Heart left ventricle (tissue), 16 donors: Measurements from ENCODE around the gene UST. TPM values are rescaled to one million over a fixed set of nuclear protein-coding genes. Genes with fewer than 3 reads are reported as not detected.

Experiments used
- ATAC-seq, 4 donors: fragments of 200-7000 bp; cut with Tn5 transposase; one replicate each; pipeline ENCODE4 v1.9.1; 2020 to 2022; ENCODE audit warnings: moderate library complexity in 4 of 4, mild to moderate bottlenecking in 3 of 4, moderate number of reproducible peaks in 1 of 4
- DNase-seq, 5 donors: peaks; one replicate each; pipeline ENCODE4 v3.0.0-alpha.2; 2020
- H3K27ac ChIP-seq, 12 donors: fragments of 200-600 bp; sonication (generic) in 4 of 12; one replicate each; pipeline versions ENCODE4 v1.5.0 to v1.8.0; 2016 to 2022; ENCODE audit warnings: mild to moderate bottlenecking in 2 of 12
- H3K27me3 ChIP-seq, 9 donors: fragments of 200-600 bp; sonication (generic) in 2 of 9; one replicate each; pipeline versions ENCODE4 v1.5.1 to v1.8.0; 2016 to 2022; ENCODE audit warnings: mild to moderate bottlenecking in 3 of 9
- H3K36me3 ChIP-seq, 9 donors: fragments of 200-600 bp; sonication (generic) in 2 of 9; one replicate each; pipeline versions ENCODE4 v1.5.0 to v1.8.0; 2018 to 2022; ENCODE audit warnings: mild to moderate bottlenecking in 2 of 9
- H3K4me1 ChIP-seq, 12 donors: fragments of 200-600 bp; sonication (generic) in 4 of 12; one replicate each; pipeline versions ENCODE4 v1.5.0 to v1.8.0; 2016 to 2022; ENCODE audit warnings: mild to moderate bottlenecking in 3 of 12
- H3K4me3 ChIP-seq, 12 donors: fragments of 200-600 bp; sonication (generic) in 4 of 12; one replicate each; pipeline versions ENCODE4 v1.5.0 to v1.8.0; 2017 to 2022; ENCODE audit warnings: mild to moderate bottlenecking in 9 of 12, moderate library complexity in 4 of 12
- H3K9me3 ChIP-seq, 12 donors: fragments of 200-600 bp; sonication (generic) in 4 of 12; one replicate each; pipeline versions ENCODE4 v1.5.0 to v1.8.0; 2016 to 2022; ENCODE audit warnings: mild to moderate bottlenecking in 1 of 12
- CTCF ChIP-seq, 12 donors: fragments of 200-600 bp; sonication (generic) in 4 of 12; IDR thresholded peaks; one replicate each; pipeline versions ENCODE4 v1.5.0 to v1.8.0; 2018 to 2022; ENCODE audit warnings: antibody characterized with exemption in 12 of 12, mild to moderate bottlenecking in 5 of 12
- POLR2A ChIP-seq, 2 donors: fragments of 450-650 bp; IDR thresholded peaks; one replicate each; pipeline ENCODE4 v1.6.1; 2017; ENCODE audit warnings: antibody characterized with exemption in 2 of 2, mild to moderate bottlenecking in 2 of 2, moderate library complexity in 2 of 2
- WGBS, 4 donors: extraction: QIAGEN DNeasy Blood & Tissue Kit in 2 of 4; methylation state at CpG; one replicate each; pipeline versions ENCODE4 v1.1.5 to v1.1.7; 2013 to 2018; 5-methylcytosine and 5-hydroxymethylcytosine counted together
- intact Hi-C, 10 donors: fragments of 100-400 bp; cut with DNase I; formaldehyde crosslinking; loops; one replicate each; pipeline versions ENCODE4 v1.11.1 to v1.14.2; 2022
- polyA plus RNA-seq, 2 donors: library from polyadenylated mRNA; stranded (reverse); fragments of 200-250 nt; gene quantifications; one replicate each; pipeline ENCODE4 v1.2.3, GENCODE V29; 2013
- total RNA-seq, 9 donors: library from RNA; depleted of rRNA in 2 of 9; stranded (reverse); fragments of >200 nt in 2 of 9; fragmentation: NEBNext Ultra II Directional in 3 of 9; extraction: Animal tissue kit (Norgen Biotek cat#: 25700) in 3 of 9; gene quantifications; one replicate each; pipeline versions ENCODE4 v1.1.0 to v1.2.4, GENCODE V29; 2016 to 2023
- donor health status: ischemic (EF 13 %, LVEDD 7.1; RV severe dilation, severe dysfunction).
- donor health status: healthy with polysubstance abuse.
- donor health status: DM: no; HTN: yes; CAD: no.
- donor health status: DM: no; HTN: no; CAD: no.
- donor health status: ischemic (EF 25% LVEDD 6.9; RV normal size, moderate dysfunction).
- donor health status: ischemic (EF 25% LVEDD 5.7; RV mildly dilated, moderate dysfunction).
- donor health status: healthy.
- donor health status: DM: yes; HTN: yes; CAD: no.
- donor health status: ischemic (EF 35%, LVEDD 5.7; RV mildly dilated, moderate dysfunction).
- donor health status: nonischemic (EF 11% LVEDD 7.7; RV severe dilation, severe dysfunction).
- donor health status: DM: yes; HTN: yes; CAD: no.
- donor health status: PGD.
- donor health status: ischemic (EF 29% LVEDD 5.4; RV normal size, mild dysfunction).
- donor health status: nonischemic (EF 23%, LVEDD 6.1; RV moderate dilation, normal function).

Gene UST
- total and polyA plus RNA-seq, 11 donors: 1.1 to 5.8 (median 2.7) TPM

- DNase-seq: no peak
- 87 to 92% (median 89%) methylated on average over 5 of the region's 5 CpGs for WGBS, 4 donors
- Histone ChIP-seq H3K9me3 (no peaks in the 10 kb centered on the region), H3K27ac (no peak overlapping the region), H3K36me3 (no peaks in the 10 kb centered on the region), H3K4me1 (no peaks in the 10 kb centered on the region), H3K27me3 (no peaks in the 10 kb centered on the region), H3K4me3 (no peak overlapping the region)
- TF ChIP-seq POLR2A (IDR thresholded peaks at IDR 0.05) (no peak), CTCF (IDR thresholded peaks at IDR 0.05) (no peak)
- ATAC-seq: no peak
- intact Hi-C loops: no loop called here
These were observed 91.1 kb downstream of the UST start for GRCh38 chr6:148837941-148838340.

- H3K9me3 ChIP-seq: no peaks in the 10 kb centered on the region
- DNase-seq (no peak), ATAC-seq (no peak)
- 70 to 89% (median 87%) methylated on average over 3 of the region's 3 CpGs for WGBS, 4 donors
- H3K27ac ChIP-seq: no peak overlapping the region
- H3K36me3 ChIP-seq: no peaks in the 10 kb centered on the region
- TF ChIP-seq CTCF (IDR thresholded peaks at IDR 0.05) (no peak), POLR2A (IDR thresholded peaks at IDR 0.05) (no peak)
- H3K4me1 ChIP-seq: no peaks in the 10 kb centered on the region
- no peaks in the 10 kb centered on the region for H3K27me3 ChIP-seq
- no peak overlapping the region for H3K4me3 ChIP-seq
- intact Hi-C loops: no loop called here
These were observed 92.2 kb downstream of the UST start for GRCh38 chr6:148839044-148839443.

DNA sequence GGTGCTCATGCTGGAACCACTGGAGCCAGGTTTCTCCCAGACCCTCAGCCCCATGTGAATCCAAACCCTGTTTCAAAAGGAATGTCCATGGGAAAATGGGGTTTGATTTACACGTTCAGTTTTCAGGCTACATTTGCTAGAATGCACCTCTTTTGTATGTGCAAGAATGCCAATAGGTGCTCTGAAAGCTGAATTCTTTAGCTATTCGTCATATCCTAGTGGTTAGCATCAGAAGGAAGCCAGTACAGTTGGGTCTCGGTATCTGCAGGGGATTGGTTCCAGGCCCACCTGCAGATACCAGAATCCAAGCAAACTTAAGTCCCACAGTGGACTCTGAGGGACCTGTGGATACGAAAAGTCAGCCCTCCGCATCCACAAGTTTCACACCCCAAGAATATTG lies 93.4 kb downstream of the UST start:
- intact Hi-C loops: loop anchor here in 1 of 10 donors (5.0 kb wide), 1 partner anchor 278 kb away; no protein-coding TSS in a partner anchor
- TF ChIP-seq POLR2A (IDR thresholded peaks at IDR 0.05) (no peak), CTCF (IDR thresholded peaks at IDR 0.05) (no peak)
- H3K27ac ChIP-seq: no peak overlapping the region
- H3K4me3 ChIP-seq: no peak overlapping the region
- H3K9me3 ChIP-seq: no peaks in the 10 kb centered on the region
- no peaks in the 10 kb centered on the region for H3K36me3 ChIP-seq
- DNase-seq (no peak), ATAC-seq (no peak)
- 66 to 91% (median 77%) methylated on average over 4 to 5 of the region's 5 CpGs for whole genome bisulfite sequencing, 4 donors
- H3K27me3 ChIP-seq: no peaks in the 10 kb centered on the region
- no peaks in the 10 kb centered on the region for H3K4me1 ChIP-seq

DNA sequence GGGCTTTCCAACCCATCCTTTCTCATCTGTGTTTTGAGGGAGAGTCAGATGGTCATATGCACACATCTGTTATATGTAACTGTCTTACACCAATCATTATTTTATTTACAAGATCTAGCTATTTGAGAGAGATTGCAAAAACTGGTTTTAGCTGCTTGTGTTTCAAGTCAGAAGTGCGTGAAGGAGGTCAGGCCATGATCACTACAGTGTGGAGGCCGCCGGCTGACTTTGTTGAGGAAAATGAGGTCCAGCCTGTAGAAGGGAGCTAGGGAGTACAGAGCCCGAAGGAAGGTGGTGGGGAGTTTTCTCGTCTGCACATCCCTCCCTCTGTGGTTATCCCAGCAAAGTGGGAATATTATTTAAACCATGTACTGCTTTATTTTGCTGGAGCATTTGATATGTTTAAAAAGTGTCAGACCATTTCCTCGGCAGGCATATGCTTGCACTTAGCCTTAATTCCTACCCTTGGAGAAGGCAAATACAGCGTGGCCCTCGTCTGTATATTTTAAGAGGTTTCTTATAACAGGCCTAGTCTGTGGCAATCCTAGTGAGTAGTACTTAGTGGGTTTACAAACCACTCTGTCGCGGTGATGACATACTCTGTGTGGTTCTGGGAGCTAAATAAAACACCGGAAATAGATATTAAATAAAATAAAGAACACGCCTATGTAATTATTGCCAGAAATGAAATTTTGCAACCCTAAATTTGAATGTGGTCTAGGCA lies 95.6 kb downstream of the UST start:
- Histone ChIP-seq H3K9me3 (no peaks in the 10 kb centered on the region), H3K36me3 (no peaks in the 10 kb centered on the region), H3K4me3 (no peak overlapping the region), H3K27me3 (no peaks in the 10 kb centered on the region), H3K4me1 (peaks cover 0 to 7% (median 2%) of the 10 kb centered on the region in 12 donors), H3K27ac (no peak overlapping the region)
- DNase-seq (no peak), ATAC-seq (no peak)
- intact Hi-C loops: loop anchor here in 1 of 10 donors (5.0 kb wide), 1 partner anchor 280 kb away; no protein-coding TSS in a partner anchor
- TF ChIP-seq POLR2A (IDR thresholded peaks at IDR 0.05) (no peak), CTCF (IDR thresholded peaks at IDR 0.05) (no peak)
- 94 to 95% (median 94%) methylated on average over 12 of the region's 12 CpGs for WGBS, 4 donors
